AG09309 (cell line): ENCODE results near the gene TRIM9.
"Not testable (repeated sequence)": the region's sequence is repeated elsewhere in the genome, so short reads cannot be mapped to it uniquely, and the experiment has no call there.

Experiments used
- DNase-seq: peaks from one replicate; pipeline ENCODE4 v3.0.0-alpha.2; 2010; ENCODE audit warnings: low read depth
- H3K4me3 ChIP-seq: 2 replicates; pipeline ENCODE4 v1.5.1; 2011; ENCODE audit warnings: mild to moderate bottlenecking, low read depth, low read length, moderate library complexity; ENCODE audit not compliant: control insufficient read depth
- CTCF ChIP-seq: IDR thresholded peaks from 2 replicates; pipeline ENCODE4 v1.5.1; 2011; ENCODE audit warnings: mild to moderate bottlenecking, low read depth, low read length, inconsistent platforms; ENCODE audit not compliant: insufficient read depth, control insufficient read depth; ENCODE audit errors: missing control alignments

Gene TRIM9

GRCh38 chr14:50997712-50998111 is 97.2 kb downstream of the TRIM9 start:
- no peak for DNase-seq
- no peak for TF ChIP-seq CTCF

DNA sequence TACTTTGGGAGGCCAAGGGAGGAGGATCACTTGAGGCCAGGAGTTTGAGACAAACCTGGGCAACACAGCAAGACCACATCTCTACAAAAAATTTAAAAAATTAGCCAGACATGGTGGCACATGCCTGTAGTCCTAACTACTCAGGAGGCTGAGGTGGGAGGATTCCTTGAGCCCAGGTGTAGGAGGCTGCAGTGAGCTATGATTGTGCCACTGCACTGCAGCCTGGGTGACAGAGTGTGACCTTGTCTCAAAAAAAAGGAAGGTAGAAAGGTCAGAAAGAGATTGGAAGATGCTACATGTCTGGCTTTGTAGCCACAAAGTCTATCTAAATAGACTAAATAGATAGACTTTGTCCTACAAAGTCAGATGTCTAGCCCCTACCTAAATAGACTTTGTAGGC is 100.7 kb downstream of the TRIM9 start:
- H3K4me3 ChIP-seq, DNase-seq: not testable (repeated sequence)

More at GRCh38 chr14:50997712-50998111, 97.2 kb downstream of the TRIM9 start:
- H3K4me3 ChIP-seq: no peak overlapping the region

DNA sequence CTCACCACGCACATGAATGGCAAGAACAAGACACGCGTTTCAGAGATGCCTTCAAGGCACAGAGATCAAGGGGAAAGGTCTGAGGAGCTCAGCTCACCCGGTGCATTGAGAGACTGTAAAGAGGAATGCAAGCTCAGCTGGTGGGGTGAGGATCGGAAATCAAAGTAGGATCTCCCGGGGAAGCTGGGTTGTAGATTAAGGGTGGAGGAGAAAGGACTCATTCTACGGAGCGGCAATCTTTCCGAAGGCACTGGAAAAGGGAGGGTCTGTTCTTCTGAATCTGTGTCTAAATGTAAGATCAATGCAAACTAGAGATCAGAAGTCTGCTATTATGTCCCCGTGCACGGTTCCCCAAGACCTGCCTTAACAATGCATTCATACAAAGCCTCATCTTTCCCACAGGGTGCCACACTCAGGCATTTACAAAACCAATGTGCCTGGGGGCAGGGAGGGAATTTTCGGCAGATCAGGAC is 109.0 kb downstream of the TRIM9 start:
- TF ChIP-seq CTCF: no peak
- DNase-seq: no peak

GRCh38 chr14:50985124-50985858 is 109.6 kb downstream of the TRIM9 start:
- DNase-seq: no peak
- no peak overlapping the region for H3K4me3 ChIP-seq
- TF ChIP-seq CTCF: no peak

More for the DNA sequence above, 109.0 kb downstream of the TRIM9 start:
- H3K4me3 ChIP-seq: no peak overlapping the region

DNA sequence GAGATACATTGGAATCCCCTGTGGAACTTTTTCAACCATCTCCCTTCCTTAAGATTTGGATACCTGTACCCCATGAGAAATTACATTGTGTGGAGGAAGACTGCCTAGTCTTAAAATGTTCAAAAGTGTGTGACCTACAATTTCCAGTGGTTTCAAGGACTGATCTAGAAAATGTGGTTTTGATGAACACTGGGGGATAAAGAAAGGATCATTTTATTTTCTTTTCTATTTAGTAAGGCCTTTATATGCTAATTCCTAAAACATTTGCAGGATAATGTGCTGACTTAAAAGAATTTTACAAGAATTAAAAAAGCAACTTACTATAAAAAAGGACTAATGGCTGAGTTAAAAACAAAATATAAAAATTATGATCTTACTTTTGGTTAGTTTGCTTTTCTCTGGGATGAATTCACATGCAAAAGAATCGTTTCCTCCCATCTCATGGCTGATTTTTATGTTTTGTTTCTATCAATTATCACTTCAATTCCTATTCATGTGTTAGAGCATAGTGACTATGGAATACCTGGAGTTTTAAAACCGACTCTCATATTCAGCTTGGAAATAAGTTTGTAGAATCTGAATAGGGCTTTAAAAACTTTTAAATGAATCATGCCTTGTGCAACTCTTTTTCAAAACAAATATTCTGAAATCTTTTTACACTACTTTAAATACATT is 110.7 kb downstream of the TRIM9 start:
- no peak for TF ChIP-seq CTCF
- H3K4me3 ChIP-seq: no peak overlapping the region
- no peak for DNase-seq

- DNase-seq: no peak
- no peak for TF ChIP-seq CTCF
- no peak overlapping the region for H3K4me3 ChIP-seq
Measured at GRCh38 chr14:50979941-50980850, 114.7 kb downstream of the TRIM9 start.
